Measurements from ENCODE around the gene KPTN.

KPTN gene

DNA sequence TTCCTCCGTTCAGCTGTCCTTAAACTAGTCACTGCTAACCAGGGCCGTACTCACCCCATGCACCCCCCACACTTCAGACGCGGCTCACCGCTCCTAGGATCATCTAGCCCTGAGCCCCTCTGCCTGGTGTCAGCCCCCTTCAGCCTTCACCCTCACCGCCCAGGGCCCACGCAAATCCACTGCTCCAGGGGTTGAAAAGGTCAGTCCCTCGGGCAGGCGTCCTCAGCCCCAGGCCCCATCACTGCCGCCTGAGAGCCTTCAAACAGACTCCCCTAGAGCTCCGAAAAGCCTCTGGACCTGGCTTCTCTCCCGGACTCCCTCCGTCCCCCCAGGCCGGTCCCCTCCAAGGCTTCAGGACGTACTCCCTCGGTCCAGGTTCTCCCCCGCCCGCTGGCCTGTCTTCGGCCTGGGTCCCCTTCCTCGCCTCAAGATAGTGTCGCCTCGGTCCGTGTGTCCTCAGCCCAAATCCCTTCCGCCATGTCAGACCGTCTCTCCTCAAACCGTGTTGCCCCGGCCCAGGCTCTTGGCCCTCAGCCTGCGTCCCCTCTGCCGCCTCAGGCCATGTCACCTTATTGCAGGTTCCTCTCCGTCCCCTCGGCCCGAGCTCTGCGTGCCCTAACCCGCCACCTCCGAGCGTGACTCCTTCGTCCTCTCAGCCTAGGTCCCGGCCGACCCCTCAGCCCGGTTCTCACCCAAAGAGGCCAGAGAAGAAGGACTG is 30.3 kb upstream of the KPTN start:
- Histone ChIP-seq H2AFZ (ENCODE audit: low read depth, low read length) (no peak overlapping the region), H3K4me1 (ENCODE audit: insufficient read depth, low read length) (peaks cover 20% of the 10 kb centered on the region), H3K4me3 (ENCODE audit: low read length) (peak overlapping the region; percentile 90), H3K27me3 (ENCODE audit: insufficient read depth, low read length) (no peaks in the 10 kb centered on the region), H3K36me3 (ENCODE audit: insufficient read depth, low read length) (no peaks in the 10 kb centered on the region), H3K9me3 (ENCODE audit: low read length) (no peaks in the 10 kb centered on the region)

DNA sequence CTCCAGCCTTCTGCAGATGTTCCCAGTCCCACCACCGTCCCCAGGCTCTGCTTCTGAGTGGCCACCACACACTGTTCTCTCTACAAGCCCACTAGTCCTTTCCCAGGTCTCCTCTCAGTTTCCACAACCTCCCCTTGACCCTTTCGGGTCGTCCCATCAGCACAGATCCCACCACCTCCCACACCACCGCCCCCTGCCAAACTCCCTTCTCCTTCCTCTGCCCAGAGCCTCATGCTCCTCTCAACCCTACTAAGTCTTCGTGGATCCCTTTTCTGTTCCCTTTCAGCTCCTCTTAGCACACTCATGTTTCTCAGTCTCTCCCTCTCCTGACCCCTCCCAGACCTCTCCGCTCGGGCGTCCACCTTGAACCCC is 28.9 kb upstream of the KPTN start:
- Histone ChIP-seq H3K27me3 (ENCODE audit: insufficient read depth, low read length) (no peaks in the 10 kb centered on the region), H3K4me1 (ENCODE audit: insufficient read depth, low read length) (peaks cover 24% of the 10 kb centered on the region), H3K9me3 (ENCODE audit: low read length) (no peaks in the 10 kb centered on the region), H3K36me3 (ENCODE audit: insufficient read depth, low read length) (no peaks in the 10 kb centered on the region), H3K4me3 (ENCODE audit: low read length) (no peak overlapping the region), H2AFZ (ENCODE audit: low read depth, low read length) (no peak overlapping the region)

GRCh38 chr19:47512183-47512947 is 28.3 kb upstream of the KPTN start:
- H3K4me3 ChIP-seq (ENCODE audit: low read length) = no peak overlapping the region
- peaks cover 30% of the 10 kb centered on the region for H3K4me1 ChIP-seq (ENCODE audit: insufficient read depth, low read length)
- H3K27me3 ChIP-seq (ENCODE audit: insufficient read depth, low read length) = no peaks in the 10 kb centered on the region
- no peaks in the 10 kb centered on the region for H3K9me3 ChIP-seq (ENCODE audit: low read length)
- no peak overlapping the region for H2AFZ ChIP-seq (ENCODE audit: low read depth, low read length)
- H3K36me3 ChIP-seq (ENCODE audit: insufficient read depth, low read length) = no peaks in the 10 kb centered on the region

DNA sequence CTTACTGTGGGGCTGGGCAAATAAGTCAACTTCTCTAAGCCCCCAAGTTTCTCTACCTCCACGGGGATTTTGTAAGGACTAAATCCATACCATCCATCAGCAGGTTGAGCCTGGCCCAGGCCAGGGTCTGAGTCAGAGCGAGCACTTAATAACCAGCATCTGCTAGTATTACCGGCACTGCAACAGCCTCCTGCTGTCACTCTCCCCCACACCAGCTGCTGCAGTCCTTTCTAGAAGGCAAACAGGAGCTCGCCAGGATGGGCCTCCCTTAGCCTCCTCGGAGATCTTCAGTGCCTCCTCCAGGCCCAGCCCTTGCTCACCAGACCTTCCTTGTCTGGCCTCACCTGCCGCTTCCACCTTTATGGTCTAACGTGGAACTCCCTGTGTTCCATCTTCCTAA is 27.7 kb upstream of the KPTN start:
- Histone ChIP-seq H3K9me3 (ENCODE audit: low read length) (no peaks in the 10 kb centered on the region), H2AFZ (ENCODE audit: low read depth, low read length) (no peak overlapping the region), H3K36me3 (ENCODE audit: insufficient read depth, low read length) (no peaks in the 10 kb centered on the region), H3K4me3 (ENCODE audit: low read length) (no peak overlapping the region), H3K27me3 (ENCODE audit: insufficient read depth, low read length) (no peaks in the 10 kb centered on the region), H3K4me1 (ENCODE audit: insufficient read depth, low read length) (peaks cover 37% of the 10 kb centered on the region)

DNA sequence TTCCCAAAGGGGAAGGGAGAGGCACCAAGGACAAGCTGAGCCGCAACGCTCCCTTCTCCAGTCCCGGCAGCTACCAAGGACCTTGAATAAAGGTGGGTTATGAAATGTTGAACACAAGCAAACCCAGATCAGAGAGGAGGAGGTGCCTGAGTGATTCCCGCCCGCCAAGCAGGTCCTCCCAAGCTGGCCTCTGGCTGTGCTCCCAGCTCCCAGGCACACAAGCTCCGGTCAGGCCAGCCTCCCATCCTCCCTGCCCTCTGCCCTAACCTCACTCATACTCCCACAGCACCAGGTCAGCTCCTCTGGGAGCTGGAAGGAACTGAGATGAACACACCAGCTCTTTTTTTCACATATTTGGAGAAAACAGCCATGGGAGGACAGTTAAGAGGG is 27.1 kb upstream of the KPTN start:
- Histone ChIP-seq H3K4me3 (ENCODE audit: low read length) (no peak overlapping the region), H3K4me1 (ENCODE audit: insufficient read depth, low read length) (peaks cover 40% of the 10 kb centered on the region), H2AFZ (ENCODE audit: low read depth, low read length) (no peak overlapping the region), H3K27me3 (ENCODE audit: insufficient read depth, low read length) (no peaks in the 10 kb centered on the region), H3K36me3 (ENCODE audit: insufficient read depth, low read length) (no peaks in the 10 kb centered on the region), H3K9me3 (ENCODE audit: low read length) (no peaks in the 10 kb centered on the region)

- Histone ChIP-seq H3K4me1 (ENCODE audit: insufficient read depth, low read length) (peaks cover 40% of the 10 kb centered on the region), H3K36me3 (ENCODE audit: insufficient read depth, low read length) (no peaks in the 10 kb centered on the region), H3K9me3 (ENCODE audit: low read length) (no peaks in the 10 kb centered on the region), H3K27me3 (ENCODE audit: insufficient read depth, low read length) (no peaks in the 10 kb centered on the region), H2AFZ (ENCODE audit: low read depth, low read length) (no peak overlapping the region), H3K4me3 (ENCODE audit: low read length) (no peak overlapping the region)
Measured at GRCh38 chr19:47510516-47511127, 26.6 kb upstream of the KPTN start.

GRCh38 chr19:47509973-47510372 is 26.0 kb upstream of the KPTN start:
- H3K9me3 ChIP-seq (ENCODE audit: low read length) = no peaks in the 10 kb centered on the region
- H3K27me3 ChIP-seq (ENCODE audit: insufficient read depth, low read length) = no peaks in the 10 kb centered on the region
- no peak overlapping the region for H2AFZ ChIP-seq (ENCODE audit: low read depth, low read length)
- no peak overlapping the region for H3K4me3 ChIP-seq (ENCODE audit: low read length)
- no peaks in the 10 kb centered on the region for H3K36me3 ChIP-seq (ENCODE audit: insufficient read depth, low read length)
- peaks cover 40% of the 10 kb centered on the region for H3K4me1 ChIP-seq (ENCODE audit: insufficient read depth, low read length)

DNA sequence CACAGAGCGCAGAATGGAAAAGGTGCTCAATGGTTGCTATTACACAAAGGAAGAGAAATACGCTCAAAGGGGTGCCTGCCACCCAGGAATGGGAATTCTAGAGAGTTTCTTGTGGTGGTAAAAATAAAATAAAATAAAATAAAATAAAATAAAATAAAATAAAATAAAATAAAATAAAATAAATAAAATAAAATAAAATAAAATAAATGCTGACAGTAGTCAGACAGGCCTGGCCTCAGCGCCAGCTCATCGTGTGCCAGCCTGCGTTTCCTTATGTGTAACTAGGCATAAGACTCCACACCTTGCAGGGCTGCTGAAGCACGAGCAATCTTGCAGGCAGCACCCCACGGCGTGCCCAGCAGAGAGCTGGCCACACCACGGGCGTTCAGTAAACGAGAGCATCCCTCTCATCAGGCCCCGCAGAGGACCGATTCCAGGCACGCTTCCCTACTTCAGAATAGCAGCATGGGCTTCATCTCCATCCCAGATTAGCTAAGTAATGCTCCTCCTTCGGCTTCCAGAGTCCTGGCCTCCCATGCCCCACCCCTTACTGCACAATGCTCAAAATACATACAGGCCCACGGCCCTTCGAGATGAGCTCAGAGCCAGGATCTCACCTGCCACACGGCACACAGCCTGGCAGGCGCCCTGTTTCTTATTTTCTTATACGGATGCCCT is 25.3 kb upstream of the KPTN start:
- Histone ChIP-seq H3K36me3 (ENCODE audit: insufficient read depth, low read length) (no peaks in the 10 kb centered on the region), H3K4me1 (ENCODE audit: insufficient read depth, low read length) (peaks cover 39% of the 10 kb centered on the region), H3K27me3 (ENCODE audit: insufficient read depth, low read length) (no peaks in the 10 kb centered on the region), H3K4me3 (ENCODE audit: low read length) (no peak overlapping the region), H2AFZ (ENCODE audit: low read depth, low read length) (no peak overlapping the region), H3K9me3 (ENCODE audit: low read length) (no peaks in the 10 kb centered on the region)

DNA sequence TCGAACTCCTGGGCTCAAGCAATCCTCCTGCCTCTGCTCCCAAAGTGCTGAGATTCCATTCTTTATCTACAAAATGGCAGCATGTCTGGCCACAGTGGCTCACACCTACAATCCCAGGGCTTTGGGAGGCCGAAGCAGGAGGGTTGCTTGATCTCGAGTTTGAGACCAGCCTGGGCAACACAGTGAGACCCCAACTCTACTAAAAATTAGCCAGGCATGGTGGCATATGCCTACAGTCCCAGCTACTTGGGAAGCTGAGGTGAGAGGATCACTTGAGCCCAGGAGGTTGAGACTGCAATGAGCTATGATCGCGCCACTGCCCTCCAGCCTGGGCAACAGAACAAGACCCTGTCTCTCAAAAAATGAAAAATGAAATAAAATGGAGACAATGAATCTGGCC is 24.7 kb upstream of the KPTN start:
- no peak overlapping the region for H2AFZ ChIP-seq (ENCODE audit: low read depth, low read length)
- no peaks in the 10 kb centered on the region for H3K27me3 ChIP-seq (ENCODE audit: insufficient read depth, low read length)
- no peaks in the 10 kb centered on the region for H3K9me3 ChIP-seq (ENCODE audit: low read length)
- H3K4me3 ChIP-seq (ENCODE audit: low read length) = no peak overlapping the region
- peaks cover 4% of the 10 kb centered on the region for H3K36me3 ChIP-seq (ENCODE audit: insufficient read depth, low read length)
- peaks cover 34% of the 10 kb centered on the region for H3K4me1 ChIP-seq (ENCODE audit: insufficient read depth, low read length)

GRCh38 chr19:47507924-47508553 is 24.0 kb upstream of the KPTN start:
- Histone ChIP-seq H3K4me3 (ENCODE audit: low read length) (no peak overlapping the region), H3K27me3 (ENCODE audit: insufficient read depth, low read length) (no peaks in the 10 kb centered on the region), H3K9me3 (ENCODE audit: low read length) (no peaks in the 10 kb centered on the region), H3K36me3 (ENCODE audit: insufficient read depth, low read length) (peaks cover 10% of the 10 kb centered on the region), H2AFZ (ENCODE audit: low read depth, low read length) (no peak overlapping the region), H3K4me1 (ENCODE audit: insufficient read depth, low read length) (peaks cover 29% of the 10 kb centered on the region)

- H2AFZ ChIP-seq (ENCODE audit: low read depth, low read length) = no peak overlapping the region
- H3K4me1 ChIP-seq (ENCODE audit: insufficient read depth, low read length) = peaks cover 24% of the 10 kb centered on the region
- no peaks in the 10 kb centered on the region for H3K27me3 ChIP-seq (ENCODE audit: insufficient read depth, low read length)
- H3K4me3 ChIP-seq (ENCODE audit: low read length) = no peak overlapping the region
- H3K36me3 ChIP-seq (ENCODE audit: insufficient read depth, low read length) = peaks cover 17% of the 10 kb centered on the region
- no peaks in the 10 kb centered on the region for H3K9me3 ChIP-seq (ENCODE audit: low read length)
Measured at GRCh38 chr19:47507012-47507411, 23.0 kb upstream of the KPTN start.

GRCh38 chr19:47506459-47506858 is 22.4 kb upstream of the KPTN start:
- Histone ChIP-seq H3K36me3 (ENCODE audit: insufficient read depth, low read length) (peaks cover 18% of the 10 kb centered on the region), H3K9me3 (ENCODE audit: low read length) (no peaks in the 10 kb centered on the region), H3K4me3 (ENCODE audit: low read length) (no peak overlapping the region), H3K4me1 (ENCODE audit: insufficient read depth, low read length) (peaks cover 20% of the 10 kb centered on the region), H2AFZ (ENCODE audit: low read depth, low read length) (no peak overlapping the region), H3K27me3 (ENCODE audit: insufficient read depth, low read length) (no peaks in the 10 kb centered on the region)

GRCh38 chr19:47505506-47505905 is 21.5 kb upstream of the KPTN start:
- H3K27me3 ChIP-seq (ENCODE audit: insufficient read depth, low read length) = no peaks in the 10 kb centered on the region
- peaks cover 25% of the 10 kb centered on the region for H3K36me3 ChIP-seq (ENCODE audit: insufficient read depth, low read length)
- H2AFZ ChIP-seq (ENCODE audit: low read depth, low read length) = no peak overlapping the region
- H3K9me3 ChIP-seq (ENCODE audit: low read length) = no peaks in the 10 kb centered on the region
- peaks cover 20% of the 10 kb centered on the region for H3K4me1 ChIP-seq (ENCODE audit: insufficient read depth, low read length)
- no peak overlapping the region for H3K4me3 ChIP-seq (ENCODE audit: low read length)

Data from neuron (in vitro differentiated cells).